ENCODE results near the gene ALAS1.
"Not testable (repeated sequence)": the region's sequence is repeated elsewhere in the genome, so short reads cannot be mapped to it uniquely, and the experiment has no call there.

ALAS1 gene

DNA sequence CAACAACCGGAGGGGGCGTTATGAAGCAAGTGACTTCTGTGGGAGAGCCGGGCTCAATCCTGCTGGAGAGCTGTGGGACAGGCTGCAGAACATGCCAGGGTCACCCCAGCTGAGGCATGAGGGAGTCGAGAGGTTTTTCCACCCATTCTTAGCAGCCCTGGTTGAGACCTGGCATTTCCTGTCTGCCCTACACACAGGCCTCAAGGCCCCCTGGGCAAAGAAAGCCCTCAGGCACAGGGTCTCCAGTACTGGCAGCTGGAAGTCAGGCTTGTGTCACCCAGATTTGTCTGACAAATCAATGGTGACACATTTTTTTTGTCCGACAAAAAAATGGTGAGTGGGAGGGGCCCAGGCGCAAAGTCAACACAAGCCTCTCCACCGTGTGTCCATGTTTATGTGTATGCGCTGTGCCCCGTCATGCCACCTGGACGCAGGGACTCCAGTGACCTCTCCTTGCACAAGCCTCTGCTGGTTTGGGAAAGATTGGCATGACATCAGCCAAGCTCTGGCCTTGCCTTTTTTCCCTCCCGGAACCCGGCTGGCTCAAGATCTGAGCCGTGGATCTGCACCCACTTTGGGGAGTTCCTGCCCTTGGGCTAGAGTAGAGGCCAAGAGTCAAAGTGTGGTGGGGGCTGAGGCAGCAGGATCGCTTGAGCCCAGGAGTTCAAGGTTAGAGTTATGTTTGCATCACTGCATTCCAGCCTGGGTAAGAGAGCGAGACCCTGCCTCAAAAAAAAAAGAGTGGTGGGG, 20.8 kb upstream of the ALAS1 start:
- no peak for DNase-seq (ENCODE audit: low spot score)
- FAIRE-seq, result no peak

GRCh38 chr3:52177701-52178042, 20.3 kb upstream of the ALAS1 start:
- FAIRE-seq, result no peak
- no peak for DNase-seq (ENCODE audit: low spot score)

DNA sequence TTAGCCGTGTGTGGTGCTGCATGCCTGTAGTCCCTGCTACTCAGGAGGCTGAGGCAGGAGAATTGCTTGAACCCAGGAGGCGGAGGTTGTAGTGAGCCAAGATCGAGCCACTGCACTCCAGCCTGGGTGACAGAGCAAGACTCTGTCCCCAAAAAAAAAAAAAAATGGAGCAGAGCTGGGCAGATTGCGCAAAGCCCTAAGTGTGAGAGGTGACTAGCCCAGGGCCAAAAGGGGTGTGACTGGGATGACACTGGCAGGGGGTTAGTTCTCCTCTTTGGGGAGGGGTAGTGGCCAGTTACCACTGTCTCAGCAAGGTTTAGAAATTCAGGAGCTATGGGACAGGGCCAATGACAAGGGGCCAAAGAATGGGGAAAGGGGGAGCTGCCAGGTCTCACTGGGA, 19.8 kb upstream of the ALAS1 start:
- FAIRE-seq; DNase-seq (ENCODE audit: low spot score): not testable (repeated sequence)

- DNase-seq (ENCODE audit: low spot score) (no peak), FAIRE-seq (no peak)
These were observed 19.4 kb upstream of the ALAS1 start for GRCh38 chr3:52178537-52178936.

GRCh38 chr3:52181543-52181942, 16.4 kb upstream of the ALAS1 start:
- FAIRE-seq (no peak), DNase-seq (ENCODE audit: low spot score) (no peak)

GRCh38 chr3:52182196-52182595, 15.8 kb upstream of the ALAS1 start:
- FAIRE-seq (peak; percentile 17), DNase-seq (ENCODE audit: low spot score) (no peak)

DNA sequence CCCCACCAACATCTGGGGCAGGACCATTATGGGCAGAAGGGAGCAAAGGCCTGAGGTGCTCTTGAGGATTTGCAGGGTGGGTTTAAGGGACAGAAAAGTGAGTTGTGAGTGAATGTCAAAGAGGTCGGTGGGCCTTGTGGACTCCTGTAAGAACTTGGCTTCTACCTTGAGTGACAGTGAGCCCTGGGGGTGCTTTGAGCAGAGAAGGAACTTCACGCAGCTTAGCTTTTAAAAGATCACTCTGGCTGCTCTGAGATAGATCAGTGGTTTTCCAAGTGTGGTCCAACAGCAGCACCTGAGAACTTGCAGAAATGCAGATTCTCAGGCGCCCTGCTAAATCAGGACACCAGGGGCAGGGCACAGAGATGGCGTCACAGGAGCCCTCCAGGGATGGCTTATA, 15.3 kb upstream of the ALAS1 start:
- no peak for FAIRE-seq
- no peak for DNase-seq (ENCODE audit: low spot score)

- FAIRE-seq, result no peak
- no peak for DNase-seq (ENCODE audit: low spot score)
These were observed 14.0 kb upstream of the ALAS1 start for GRCh38 chr3:52183786-52184445.

DNA sequence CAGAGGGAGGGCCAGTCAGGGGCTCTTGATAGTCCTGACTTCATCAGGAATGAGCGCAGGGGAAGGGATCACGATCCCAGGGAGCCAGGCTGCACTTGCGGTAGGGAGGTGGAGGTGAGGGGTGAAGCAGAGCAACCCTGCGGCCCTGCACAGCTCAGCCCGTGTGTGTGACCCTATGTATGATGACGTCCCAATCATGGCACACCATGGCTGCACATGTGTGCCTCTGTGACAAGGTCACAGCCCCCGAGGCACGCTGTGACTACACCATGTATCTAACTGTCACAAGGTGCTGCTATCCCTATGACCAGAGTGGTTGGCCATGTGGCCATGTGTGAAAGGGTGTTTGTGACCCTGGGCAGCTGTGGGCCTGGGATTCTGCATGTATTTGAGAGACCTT, 13.3 kb upstream of the ALAS1 start:
- FAIRE-seq (peak; percentile 50), DNase-seq (ENCODE audit: low spot score) (no peak)

- FAIRE-seq, result no peak
- DNase-seq (ENCODE audit: low spot score), result no peak
These were observed 12.6 kb upstream of the ALAS1 start for GRCh38 chr3:52185311-52185710.

GRCh38 chr3:52185837-52186236, 12.1 kb upstream of the ALAS1 start:
- DNase-seq (ENCODE audit: low spot score) (no peak), FAIRE-seq (no peak)

DNA sequence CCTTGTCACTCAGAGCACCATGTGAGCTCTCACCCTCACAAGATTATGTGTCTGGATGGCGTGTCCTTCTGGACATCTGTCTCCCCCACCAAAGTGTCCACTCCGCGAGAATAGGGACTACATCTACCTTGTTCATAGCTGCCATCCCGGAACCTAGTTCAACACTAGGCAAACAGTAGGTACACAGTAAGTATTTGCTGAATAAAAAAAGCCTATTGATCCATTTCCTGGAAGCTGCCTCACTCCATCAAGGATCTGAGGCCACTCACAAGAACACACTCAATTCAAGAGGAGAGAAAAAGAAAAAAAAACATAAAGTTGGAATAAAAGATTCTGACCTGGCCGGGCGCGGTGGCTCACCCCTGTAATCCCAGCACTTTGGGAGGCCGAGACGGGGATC, 11.2 kb upstream of the ALAS1 start:
- FAIRE-seq (no peak), DNase-seq (ENCODE audit: low spot score) (no peak)

DNA sequence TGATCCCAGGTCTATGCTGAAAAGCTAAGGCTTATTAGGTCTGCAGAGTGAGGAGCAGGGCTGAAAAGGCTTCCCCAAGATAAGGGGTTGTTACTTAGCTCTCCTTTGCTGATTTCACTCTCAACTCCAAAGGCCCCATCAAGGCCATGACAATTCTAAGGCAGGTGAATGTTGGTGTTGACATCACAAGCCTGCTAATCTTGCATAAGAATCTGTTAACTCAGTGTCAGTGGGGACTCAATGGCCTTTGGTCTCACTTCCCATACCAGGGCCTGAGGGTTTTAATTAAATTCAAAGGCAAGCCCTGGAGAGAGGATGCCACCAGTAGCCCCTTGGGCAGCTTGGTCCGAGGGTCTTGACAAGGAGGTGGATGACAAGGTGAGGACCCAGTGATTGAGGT, 9.4 kb upstream of the ALAS1 start:
- FAIRE-seq (no peak), DNase-seq (ENCODE audit: low spot score) (no peak)

DNA sequence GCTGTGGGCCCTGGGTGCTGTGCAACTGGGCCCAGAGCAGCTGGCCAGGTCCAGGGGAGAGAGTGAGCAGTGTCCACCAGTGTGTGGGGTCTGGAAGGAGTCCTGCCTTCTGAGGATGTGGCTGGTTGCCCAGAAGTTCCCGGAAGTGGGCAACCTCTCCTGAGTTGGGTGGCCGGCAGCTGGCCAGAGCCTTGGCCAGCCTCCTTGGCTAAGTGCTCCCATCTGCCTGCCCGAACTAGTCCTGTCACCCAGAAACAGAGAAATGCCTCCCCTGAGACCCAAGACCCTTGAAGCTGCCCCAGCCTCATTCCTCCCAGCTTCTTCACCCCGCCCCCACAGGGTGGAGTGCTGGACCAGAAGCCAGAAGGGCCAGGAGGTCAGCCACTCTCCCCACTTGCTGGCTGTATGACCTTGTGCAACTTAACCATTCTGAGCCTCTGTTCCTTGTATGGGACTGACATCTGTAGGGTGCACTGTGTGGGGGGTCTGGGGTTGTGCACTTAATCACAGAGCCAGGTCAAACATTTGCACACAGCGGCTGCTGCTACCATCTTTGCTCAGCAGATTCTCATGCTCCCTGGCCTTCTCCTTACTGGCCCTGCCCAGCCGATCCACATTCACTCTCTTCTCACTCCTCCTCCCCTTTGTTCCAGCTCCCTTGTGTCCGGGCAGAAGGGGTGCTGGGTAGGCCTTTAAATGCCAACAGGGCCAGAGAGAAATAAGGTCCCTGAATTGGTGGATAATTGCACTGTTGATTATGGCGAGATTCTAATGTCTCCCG, 7.5 kb upstream of the ALAS1 start:
- no peak for FAIRE-seq
- DNase-seq (ENCODE audit: low spot score), result peak; percentile 28

GRCh38 chr3:52191663-52192062, 6.3 kb upstream of the ALAS1 start:
- FAIRE-seq, result no peak

DNA sequence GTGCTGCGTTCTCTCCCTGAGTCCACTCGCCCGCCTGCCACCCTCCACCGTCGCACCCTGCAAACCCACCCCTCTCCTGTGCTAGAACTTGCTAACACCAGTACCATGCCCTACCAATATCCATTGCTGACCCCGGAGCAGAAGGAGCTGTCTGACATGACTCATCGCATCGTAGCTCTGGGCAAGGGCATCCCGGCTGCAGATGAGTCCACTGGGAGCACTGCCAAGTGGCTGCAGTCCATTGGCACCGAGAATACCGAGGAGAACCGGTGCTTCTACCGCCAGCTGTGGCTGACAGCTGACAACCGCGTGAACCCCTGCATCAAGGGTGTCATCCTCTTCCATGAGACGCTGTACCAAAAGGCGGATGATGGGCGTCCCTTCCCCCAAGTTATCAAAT, 4.9 kb upstream of the ALAS1 start:
- DNase-seq (ENCODE audit: low spot score) (peak; percentile 59), FAIRE-seq (peak; percentile 74)

More at GRCh38 chr3:52191663-52192062, 6.3 kb upstream of the ALAS1 start:
- DNase-seq (ENCODE audit: low spot score), result no peak

- FAIRE-seq (no peak), DNase-seq (ENCODE audit: low spot score) (no peak)
These were observed 3.3 kb upstream of the ALAS1 start for GRCh38 chr3:52194485-52195290.

GRCh38 chr3:52195291-52195597, 2.7 kb upstream of the ALAS1 start:
- DNase-seq (ENCODE audit: low spot score), result no peak
- FAIRE-seq, result no peak

GRCh38 chr3:52195823-52196331, 2.1 kb upstream of the ALAS1 start:
- FAIRE-seq (no peak), DNase-seq (ENCODE audit: low spot score) (no peak)

GRCh38 chr3:52196977-52197376, 983 bp upstream of the ALAS1 start:
- peak; percentile 50 for FAIRE-seq
- no peak for DNase-seq (ENCODE audit: low spot score)

DNA sequence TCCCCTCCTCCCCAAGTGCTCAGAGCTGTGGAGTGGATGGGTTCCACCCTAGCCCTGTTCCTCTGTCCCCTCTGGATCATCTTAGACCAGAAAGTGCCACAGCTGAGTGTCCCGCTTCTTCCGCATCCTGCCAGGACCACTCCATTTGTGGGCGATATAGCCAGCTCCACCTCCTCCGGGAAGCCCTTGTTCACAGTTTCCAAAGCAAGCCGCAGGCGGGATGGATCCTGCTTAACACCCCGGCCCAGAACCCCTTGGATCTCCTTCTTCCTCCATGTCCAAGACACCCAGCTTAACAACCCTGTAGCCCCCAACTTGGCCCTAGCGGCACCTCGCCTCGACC, 490 bp upstream of the ALAS1 start:
- no peak for DNase-seq (ENCODE audit: low spot score)
- no peak for FAIRE-seq
